ENCODE results near the gene CACNA2D4. TPM values are rescaled to one million over a fixed set of nuclear protein-coding genes. Genes with fewer than 3 reads are reported as not detected.
"Not testable (repeated sequence)": the region's sequence is repeated elsewhere in the genome, so short reads cannot be mapped to it uniquely, and the experiment has no call there.

CACNA2D4 gene
- total RNA-seq, 1 donor from 2014 or later = 1.1 TPM

DNA sequence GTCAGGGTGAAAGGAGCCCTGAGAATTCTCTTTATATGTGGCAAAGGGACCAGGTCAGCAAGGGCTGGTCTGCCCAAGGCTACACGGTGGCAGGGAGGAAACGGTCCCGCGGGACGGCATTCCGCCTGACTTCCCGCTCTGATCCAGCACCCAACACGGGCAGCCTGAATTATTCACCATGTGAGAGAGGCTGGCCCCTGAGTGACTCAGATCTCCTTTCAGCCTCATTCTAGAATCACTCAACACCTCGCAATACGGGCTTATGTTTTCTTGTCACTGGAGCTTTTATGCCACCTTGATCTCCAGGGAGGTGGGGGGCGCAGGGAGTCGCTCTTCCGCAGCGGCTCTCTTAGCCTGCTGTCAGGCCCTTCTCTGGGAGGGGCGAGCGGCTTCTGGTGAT lies 89.6 kb downstream of the CACNA2D4 start:
- intact Hi-C loops (cut with DNase I) = no loop called here
- no peak for ATAC-seq
- no peak for DNase-seq (ENCODE audit: missing footprints)

DNA sequence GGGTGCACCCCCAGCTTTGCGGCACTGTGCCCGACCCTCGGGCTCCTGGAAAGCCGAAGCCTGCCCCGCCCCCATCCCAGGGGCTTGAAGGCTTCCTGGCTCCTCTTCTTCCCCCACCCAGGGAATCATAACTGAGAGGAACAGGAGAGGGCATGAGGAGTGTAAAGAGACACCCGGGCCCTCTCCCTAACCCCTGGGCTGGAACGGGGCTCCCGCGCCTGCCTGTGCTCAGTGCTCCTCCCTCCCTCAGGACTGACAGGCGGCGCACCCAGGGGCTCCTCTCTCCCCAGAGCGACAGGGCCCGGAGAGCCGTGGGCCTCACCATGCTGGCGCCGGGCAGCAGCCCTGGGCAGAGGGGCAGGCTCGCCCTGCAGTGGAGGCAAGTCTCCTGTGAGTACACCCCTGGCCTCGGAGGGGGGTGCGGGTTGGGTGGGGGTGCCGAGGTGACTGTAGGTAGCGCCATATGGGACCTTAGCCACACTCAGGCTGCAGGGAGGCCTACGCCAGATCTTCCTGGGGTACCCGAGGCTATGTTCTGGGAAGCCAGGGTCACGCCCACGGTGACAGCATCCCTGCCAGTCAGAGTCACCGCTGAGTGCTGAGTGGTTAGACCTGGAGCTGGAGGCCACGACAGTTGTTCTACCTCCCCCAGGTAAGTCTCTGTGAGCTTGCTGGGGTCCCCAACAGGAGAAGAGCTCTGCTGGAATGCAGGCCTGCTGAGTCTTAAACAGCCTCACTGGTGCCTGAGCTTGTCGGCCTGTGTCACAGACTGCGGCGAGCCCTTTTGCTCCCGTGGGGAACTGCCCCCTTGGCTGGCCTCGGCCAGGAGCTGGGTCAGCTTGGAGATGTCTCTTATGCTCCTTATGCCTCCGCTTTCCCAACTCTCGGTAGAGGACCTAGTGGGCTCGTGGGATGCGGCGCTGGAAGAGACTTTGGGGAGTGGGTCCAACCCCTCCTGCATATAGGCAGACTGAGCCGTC lies 90.3 kb downstream of the CACNA2D4 start:
- intact Hi-C loops (cut with DNase I) = no loop called here
- ATAC-seq (no peak), DNase-seq (ENCODE audit: missing footprints) (no peak)

DNA sequence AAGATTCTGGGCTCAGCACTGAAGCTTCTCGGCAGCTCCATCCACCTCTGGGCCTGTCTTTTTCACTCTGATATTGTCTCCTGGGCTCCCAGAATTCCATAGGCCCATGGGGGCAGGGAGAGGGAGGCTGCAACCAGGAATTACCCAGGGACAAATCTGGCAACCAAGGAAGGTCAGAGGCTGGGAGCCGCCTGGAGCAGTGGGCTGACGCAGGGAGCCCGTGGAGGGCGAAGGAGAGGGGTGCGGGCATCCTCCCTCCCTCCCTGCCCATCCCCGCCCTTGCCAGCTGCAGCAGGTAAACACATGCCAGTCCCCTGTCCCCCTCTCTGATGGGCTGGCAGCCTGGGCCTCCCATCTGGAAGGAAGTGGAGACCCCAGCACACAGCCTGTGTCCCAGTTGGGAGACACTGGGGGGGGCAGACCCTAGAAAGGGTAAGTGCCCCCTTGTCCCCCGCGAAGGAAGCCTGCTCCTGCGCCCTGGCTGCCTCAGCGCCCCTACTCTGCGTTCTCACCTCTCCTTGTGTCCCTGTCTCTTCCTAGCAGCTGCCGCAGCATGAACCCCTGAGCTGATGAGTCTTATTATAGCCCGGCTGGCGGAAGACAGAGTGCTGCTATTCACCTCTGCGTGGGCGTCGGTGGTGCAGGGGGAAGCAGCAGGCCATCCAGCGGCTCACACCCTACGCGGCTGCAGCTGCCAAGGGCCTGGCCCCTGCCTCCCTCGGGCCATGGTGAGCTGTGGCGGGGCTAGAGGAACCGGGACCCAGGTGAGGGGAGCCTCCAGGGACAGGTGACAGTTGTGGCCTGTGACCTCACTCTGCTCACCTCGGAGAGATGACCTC lies 91.4 kb downstream of the CACNA2D4 start:
- ATAC-seq (no peak), DNase-seq (ENCODE audit: missing footprints) (no peak)
- intact Hi-C loops (cut with DNase I) = no loop called here

DNA sequence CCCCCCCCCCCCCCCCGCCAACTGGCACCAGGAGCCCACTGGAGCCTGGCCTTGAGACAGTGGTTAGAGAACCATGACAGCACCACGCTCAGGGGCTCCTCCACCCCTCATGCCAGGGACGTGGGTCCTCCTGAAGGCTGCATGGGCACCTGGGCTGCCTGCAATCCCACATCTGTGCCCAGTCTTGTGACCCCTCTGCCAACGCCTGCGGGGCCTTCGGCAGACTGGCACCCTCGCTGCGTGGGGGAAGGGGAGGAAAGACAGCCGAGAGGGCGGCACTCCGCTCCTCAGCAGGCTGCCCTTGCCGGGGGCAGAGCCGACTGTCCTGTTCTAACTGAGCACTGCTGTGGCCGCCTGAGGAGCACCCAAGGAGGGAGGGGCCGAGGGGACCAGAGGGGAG lies 92.1 kb downstream of the CACNA2D4 start:
- ATAC-seq (no peak), DNase-seq (ENCODE audit: missing footprints) (no peak)
- intact Hi-C loops (cut with DNase I) = no loop called here

DNA sequence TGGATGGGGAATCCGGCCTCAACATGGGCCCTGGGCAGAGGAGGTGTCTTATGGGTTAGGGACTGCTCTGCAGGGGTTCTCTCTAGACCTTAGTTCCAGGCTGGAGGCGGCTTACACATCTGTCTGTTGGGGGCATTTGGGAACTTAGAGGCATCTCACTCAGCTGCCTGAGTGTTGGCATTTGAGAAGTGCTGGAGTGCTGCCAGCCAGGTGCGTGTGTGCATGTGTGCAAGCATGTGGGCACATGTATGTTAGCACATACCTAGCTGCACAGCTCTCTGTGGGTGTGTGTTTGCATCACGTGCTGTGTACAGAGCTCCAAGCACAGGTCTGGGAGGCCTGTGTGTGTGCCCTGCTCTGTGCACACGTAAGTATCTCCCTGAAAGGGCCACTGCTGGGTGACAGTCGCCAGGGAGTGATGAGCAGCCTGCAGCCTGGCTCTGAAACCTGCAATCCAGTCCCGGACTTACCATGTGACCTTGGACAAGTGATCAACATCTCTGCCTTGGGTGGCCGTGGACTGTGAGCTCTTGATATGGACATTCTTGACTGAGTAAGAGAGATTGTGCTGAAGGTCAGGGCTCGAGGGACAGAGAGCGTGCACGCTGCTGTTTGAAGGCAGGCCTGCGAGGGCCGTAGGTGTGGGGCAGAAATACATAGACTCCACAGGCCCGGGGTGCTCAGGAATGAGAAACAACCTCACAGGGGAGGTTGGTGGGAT lies 92.9 kb downstream of the CACNA2D4 start:
- DNase-seq (ENCODE audit: missing footprints) (no peak), ATAC-seq (no peak)
- intact Hi-C loops (cut with DNase I) = no loop called here

DNA sequence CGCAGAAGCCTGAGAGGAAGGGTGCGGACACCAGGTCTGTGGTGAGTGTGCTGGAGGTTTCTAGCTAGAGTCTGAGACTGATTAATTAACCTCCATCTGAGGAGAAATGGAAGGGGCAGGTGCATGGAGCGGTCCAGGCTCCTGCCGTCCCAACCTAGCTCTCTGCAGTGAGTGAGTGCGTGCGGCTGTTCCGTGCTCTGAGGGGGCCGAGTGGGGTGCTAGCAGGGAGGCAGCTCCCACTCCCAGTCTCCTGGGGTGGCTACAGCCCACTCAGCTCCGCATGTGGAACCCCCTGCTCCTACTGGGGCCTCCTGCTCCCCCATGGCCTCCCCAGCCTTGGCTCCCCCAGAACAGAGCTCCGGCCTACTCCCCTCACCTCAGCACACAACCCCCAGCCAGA lies 95.2 kb downstream of the CACNA2D4 start:
- intact Hi-C loops (cut with DNase I) = no loop called here
- DNase-seq (ENCODE audit: missing footprints) (no peak), ATAC-seq (no peak)

DNA sequence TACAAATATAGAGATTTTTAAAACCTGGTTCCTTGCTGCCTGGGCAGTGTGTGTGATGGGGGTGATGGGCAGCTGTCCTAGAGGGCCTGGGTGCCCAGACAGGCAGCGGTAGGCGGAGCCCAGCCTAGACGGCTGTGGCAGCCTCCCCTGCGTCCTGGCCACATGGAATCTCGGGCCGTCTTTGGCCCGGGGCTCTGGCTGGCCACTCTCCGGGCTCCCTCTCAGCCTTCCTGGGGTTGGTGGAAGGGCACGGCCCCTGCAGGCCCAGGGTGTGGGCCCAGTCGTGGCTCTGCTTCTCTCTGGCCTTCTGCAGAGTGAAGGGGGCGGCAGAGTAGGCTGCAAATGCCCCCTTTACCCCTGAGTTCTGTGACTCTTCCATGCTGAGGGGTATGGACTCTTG lies 95.8 kb downstream of the CACNA2D4 start:
- peak; percentile 55 for DNase-seq (ENCODE audit: missing footprints)
- intact Hi-C loops (cut with DNase I) = no loop called here
- ATAC-seq = no peak

DNA sequence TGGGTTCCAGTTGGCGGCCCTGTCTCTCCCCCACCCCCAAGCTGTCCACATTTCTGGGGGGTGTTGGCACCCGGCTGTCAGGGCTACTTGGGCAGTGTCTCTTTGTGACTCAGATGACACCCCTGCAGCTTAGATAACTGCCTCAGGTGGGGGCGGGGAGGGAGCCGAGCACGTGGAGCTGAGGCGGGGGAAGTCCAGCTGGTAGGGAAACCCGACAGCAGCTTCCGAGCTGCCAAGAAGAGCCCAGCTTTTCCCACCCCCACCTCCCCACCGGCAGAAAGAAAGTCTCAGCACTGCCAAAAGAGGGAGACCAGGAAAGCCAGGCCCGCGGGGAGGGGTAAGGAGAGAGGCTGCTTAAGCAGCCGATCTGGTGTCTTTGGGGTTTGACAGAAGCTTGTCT lies 96.6 kb downstream of the CACNA2D4 start:
- no peak for DNase-seq (ENCODE audit: missing footprints)

DNA sequence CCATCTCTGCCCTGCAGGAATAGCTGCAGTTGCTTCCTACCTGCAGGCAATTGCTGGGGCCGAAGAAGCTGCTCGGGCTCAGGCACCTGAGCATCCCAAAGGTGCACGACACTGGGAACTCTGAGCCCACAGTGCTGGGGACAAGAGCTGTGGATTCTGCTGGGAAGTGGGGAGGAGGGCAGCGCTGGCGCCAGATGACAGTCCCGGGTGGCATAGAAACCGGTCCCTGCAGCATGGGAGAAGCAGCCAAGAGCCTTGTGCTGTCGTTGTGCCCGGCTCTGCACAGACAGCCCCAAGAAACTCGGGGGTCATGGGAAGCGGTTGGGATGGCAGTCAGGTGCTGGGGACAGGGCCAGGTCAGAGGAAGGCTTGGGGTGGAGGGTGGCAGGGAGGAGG lies 97.6 kb downstream of the CACNA2D4 start:
- ATAC-seq = no peak
- DNase-seq (ENCODE audit: missing footprints) = no peak
- intact Hi-C loops (cut with DNase I) = no loop called here

More for the DNA sequence above, 96.6 kb downstream of the CACNA2D4 start:
- ATAC-seq = no peak
- intact Hi-C loops (cut with DNase I) = no loop called here

DNA sequence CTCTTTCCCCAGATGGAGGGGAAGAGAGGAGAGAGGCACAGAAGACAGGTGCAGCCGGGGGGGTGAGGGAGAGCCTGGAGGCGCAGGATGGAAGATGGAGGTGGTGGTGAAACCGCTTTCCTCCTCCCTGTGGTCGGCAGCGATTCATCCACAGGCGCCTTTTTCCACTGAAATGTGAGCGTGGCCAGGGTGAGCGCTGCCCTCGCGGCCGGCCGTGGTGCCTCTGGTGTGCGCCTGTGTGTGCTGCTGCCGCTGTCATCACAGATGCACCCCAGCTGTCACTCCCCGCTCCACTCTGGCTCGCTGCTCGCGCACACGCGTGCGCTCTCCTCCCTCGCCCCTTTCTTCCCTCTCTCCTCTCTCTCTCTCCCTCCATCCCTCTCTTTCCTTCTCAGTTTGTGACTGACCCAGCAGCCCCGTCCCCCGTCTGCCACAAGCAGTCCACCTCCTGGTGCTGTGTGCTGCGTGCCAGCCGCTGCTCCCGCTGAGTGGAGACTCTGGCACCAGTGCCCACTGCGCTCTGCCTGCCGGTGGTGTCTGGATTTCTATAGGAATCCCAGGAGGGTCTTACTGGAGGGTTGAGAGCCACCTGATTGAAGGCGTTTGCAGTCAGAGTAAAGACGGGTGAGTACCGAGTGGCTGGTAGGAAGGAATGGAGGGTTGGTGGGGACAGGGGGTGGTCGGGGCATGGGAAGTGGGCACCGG lies 98.1 kb downstream of the CACNA2D4 start, which contains the start of gene LRTM2:
TSS of gene LRTM2 (plus strand) at position 375 of the 705 bp plus-strand sequence. CDS start 7,584 bp downstream, outside the sequence.
- no peak for ATAC-seq
- peak; percentile 65 for DNase-seq (ENCODE audit: missing footprints)
- intact Hi-C loops (cut with DNase I) = no loop called here

DNA sequence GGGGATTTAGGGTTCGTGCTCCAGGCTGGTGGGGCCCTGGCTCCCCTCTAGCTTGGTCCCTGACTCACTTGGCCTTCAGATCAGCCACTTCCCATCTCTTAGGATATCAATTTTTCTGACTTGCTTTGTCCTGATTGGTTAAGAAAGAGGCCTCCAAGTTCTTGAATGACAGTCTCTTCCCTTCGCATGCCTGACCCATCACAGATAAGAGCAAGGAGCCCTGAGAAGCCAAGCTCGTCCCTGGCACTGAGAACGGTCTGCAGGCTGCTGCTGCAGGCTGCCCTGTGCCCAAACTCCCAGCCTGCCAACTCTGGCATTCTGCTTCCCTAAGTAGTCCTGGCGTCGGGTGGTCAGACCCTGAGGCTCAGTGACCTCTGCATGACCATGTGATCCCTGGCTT lies 98.9 kb downstream of the CACNA2D4 start:
- intact Hi-C loops (cut with DNase I) = no loop called here
- no peak for ATAC-seq
- DNase-seq (ENCODE audit: missing footprints) = no peak

DNA sequence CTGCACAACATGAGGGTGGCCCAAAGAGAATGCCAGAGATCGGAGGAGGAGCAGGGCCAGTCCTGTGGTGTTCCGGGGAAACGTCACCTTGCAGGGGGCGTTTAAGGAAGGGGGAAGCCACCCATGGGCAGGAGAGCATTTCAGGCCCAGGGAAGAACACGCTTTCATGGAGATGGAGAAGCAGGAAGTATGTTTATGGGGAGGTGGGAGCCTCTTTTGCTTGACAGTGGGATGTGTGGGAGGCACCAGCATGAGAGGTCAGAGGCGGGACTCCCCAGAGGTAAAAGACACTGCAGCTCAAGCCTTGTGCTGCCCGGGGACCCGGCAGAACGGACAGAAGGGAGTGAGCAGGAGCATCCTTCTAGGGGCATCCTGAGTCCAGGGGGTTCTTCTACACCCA lies 99.4 kb downstream of the CACNA2D4 start:
- DNase-seq (ENCODE audit: missing footprints) (no peak), ATAC-seq (no peak)

DNA sequence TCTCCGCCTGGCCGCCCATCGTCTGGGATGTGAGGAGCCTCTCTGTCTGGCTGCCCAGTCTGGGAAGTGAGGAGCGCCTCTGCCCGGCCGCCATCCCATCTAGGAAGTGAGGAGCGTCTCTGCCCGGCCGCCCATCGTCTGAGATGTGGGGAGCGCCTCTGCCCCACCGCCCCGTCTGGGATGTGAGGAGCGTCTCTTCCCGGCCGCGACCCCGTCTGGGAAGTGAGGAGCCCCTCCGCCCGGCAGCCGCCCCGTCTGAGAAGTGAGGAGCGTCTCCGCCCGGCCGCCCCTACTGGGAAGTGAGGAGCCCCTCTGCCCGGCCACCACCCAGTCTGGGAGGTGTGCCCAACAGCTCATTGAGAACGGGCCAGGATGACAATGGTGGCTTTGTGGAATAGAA lies 100.5 kb downstream of the CACNA2D4 start:
- DNase-seq (ENCODE audit: missing footprints); ATAC-seq; intact Hi-C loops (cut with DNase I): not testable (repeated sequence)

More for the DNA sequence above, 99.4 kb downstream of the CACNA2D4 start:
- intact Hi-C loops (cut with DNase I) = no loop called here

DNA sequence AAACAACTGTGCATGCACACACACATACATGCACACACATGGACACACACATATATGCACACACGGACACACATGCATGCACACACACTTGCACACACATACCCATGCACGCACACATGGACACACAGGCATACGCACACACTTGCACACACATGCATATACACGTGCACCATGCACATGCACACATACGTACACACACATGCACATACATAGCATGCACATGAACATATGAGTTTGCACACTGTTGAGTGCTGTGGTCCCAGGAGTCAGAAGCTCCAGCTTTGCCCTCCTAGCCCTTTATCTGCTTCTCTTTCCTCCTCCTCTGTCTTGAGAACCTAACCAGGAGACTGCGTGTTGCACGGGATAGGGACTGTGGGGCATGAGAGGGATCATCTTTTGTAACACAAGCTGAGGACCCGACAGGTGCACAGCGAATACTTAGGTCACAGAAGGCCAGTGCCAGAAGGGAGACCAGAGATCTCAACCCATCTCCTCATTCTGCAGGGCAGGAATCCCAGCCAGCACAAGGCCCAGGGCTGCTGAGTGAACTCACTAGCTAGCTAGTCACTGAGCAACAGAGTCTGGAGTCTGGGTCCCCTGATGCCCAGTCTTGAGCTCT lies 101.6 kb downstream of the CACNA2D4 start:
- DNase-seq (ENCODE audit: missing footprints) (no peak), ATAC-seq (no peak)
- intact Hi-C loops (cut with DNase I) = no loop called here

DNA sequence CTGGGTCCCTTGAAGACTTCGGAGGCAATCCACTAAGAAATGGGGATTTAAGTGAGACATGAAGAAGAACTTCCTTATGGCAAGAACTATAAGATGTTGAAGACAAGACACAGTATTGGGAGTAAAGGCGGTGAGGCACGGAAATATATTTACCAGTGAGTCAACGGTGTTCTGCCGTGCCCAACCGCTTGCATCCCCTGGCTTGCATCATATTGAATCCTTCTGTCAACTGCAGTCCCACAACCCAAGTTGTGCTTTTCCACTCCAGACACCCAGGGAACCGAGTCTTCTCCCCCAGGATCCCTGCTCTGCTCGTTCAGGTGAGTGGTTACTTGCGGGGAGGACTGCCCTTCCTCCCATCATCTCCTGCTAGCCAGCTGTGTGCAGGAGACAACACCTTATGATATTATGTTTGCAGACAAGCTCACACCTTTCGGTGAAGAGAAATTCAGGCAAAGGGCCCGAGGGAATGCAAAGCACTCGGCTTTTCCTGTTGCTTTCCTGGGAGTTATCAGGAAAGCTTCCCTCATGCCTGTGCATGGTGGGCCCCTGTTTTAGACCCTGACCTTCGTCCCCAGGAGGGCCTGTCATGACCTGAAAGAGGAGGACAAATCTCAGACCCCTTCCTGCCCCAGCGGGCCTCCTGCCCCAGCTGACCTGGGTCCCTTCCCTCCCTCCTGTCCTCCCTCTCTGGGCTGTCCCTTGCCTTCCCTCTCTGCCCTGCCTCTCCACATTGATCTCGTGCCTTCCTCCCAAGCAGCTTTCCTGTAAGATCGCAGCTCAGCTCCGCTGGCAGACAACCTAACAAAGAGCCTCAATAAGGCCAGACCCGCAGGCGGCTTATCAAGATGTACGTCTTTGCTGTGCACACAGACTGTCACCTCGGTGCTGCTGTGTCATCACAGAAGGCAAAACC lies 102.4 kb downstream of the CACNA2D4 start:
- ATAC-seq (no peak), DNase-seq (ENCODE audit: missing footprints) (no peak)
- intact Hi-C loops (cut with DNase I) = no loop called here

DNA sequence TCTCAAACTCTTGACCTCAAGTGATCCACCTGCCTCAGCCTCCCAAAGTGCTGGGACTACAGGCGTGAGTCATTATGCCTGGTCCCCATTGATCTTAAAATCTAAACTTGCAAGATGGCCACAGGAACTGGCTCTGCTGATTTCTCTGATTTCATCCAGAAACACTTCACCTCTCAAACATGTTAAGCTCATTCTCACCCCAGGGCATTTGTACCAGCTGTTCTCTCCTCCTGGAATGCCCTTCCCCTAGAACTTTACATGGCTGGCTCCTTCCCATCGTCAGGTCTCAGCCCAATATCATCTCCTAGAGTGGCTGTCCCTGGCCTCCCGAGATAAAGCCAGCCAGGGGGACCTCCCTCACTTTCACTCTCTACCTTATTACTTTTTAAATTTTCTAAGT lies 103.3 kb downstream of the CACNA2D4 start:
- ATAC-seq = no peak
- no peak for DNase-seq (ENCODE audit: missing footprints)
- intact Hi-C loops (cut with DNase I) = no loop called here

DNA sequence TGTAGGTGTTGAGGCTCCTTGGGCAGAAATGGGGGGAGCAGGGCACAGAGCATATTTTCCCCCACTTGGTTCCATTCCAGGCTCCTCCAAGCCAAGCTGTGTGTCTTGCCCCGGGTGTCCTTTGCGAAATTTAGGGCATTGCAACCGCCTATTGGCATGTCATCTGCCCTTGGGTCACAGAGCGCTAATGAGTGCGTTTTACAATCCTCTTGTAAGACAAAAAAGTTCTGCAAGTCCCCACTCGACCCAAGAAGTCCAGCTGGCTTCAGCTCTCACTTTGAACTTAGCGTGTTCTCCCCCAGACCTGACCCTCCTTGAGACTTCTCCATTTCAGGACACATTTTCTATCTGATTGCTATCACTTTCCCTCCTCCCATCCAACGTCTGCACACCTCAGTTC lies 104.2 kb downstream of the CACNA2D4 start:
- DNase-seq (ENCODE audit: missing footprints) (no peak), ATAC-seq (no peak)
- intact Hi-C loops (cut with DNase I) = no loop called here

All from Right ventricle myocardium inferior (tissue), 1 donor.